Lower lobe of right lung (tissue), 2 donors: ENCODE measurements around the gene APOL2. TPM values are rescaled to one million over a fixed set of nuclear protein-coding genes. Genes with fewer than 3 reads are reported as not detected.
A peak's percentile ranks its signal among the peaks of the same experiment; 100 is the strongest.
"Not testable (repeated sequence)": the region's sequence is repeated elsewhere in the genome, so short reads cannot be mapped to it uniquely, and the experiment has no call there.

Source experiments
- ATAC-seq, 2 donors: fragments of 200-7000 bp; cut with Tn5 transposase; one replicate each; pipeline ENCODE4 v1.9.1; 2020 to 2022; ENCODE audit warnings: mild to moderate bottlenecking in 2 of 2, moderate library complexity in 2 of 2
- DNase-seq: peaks from one replicate; pipeline ENCODE4 v3.0.0-alpha.2; 2020
- H3K27ac ChIP-seq: fragments of 200-600 bp; one replicate; pipeline ENCODE4 v1.8.0; 2022
- H3K27me3 ChIP-seq: fragments of 200-600 bp; one replicate; pipeline ENCODE4 v1.8.0; 2022; ENCODE audit warnings: low read depth
- H3K36me3 ChIP-seq: fragments of 200-600 bp; one replicate; pipeline ENCODE4 v1.8.0; 2022; ENCODE audit warnings: mild to moderate bottlenecking
- H3K4me1 ChIP-seq: fragments of 200-600 bp; one replicate; pipeline ENCODE4 v1.8.0; 2022
- H3K4me3 ChIP-seq: fragments of 200-600 bp; one replicate; pipeline ENCODE4 v1.8.0; 2022; ENCODE audit warnings: mild to moderate bottlenecking
- H3K9me3 ChIP-seq: fragments of 200-600 bp; one replicate; pipeline ENCODE4 v1.8.0; 2022
- intact Hi-C: fragments of 100-400 bp; cut with DNase I; formaldehyde crosslinking; loops from one replicate; pipeline ENCODE4 v1.11.0; 2022
- total RNA-seq: library from RNA; stranded (reverse); fragmentation: NEBNext Ultra II Directional; extraction: Animal tissue kit (Norgen Biotek cat#: 25700); gene quantifications from one replicate; pipeline ENCODE4 v1.2.1, GENCODE V29; 2021
- TF ChIP-seq, protein P1 (sequence below): fragments of 200-600 bp; IDR thresholded peaks from one replicate; pipeline ENCODE4 v1.8.0; 2022; ENCODE audit warnings: antibody characterized with exemption, mild to moderate bottlenecking
- donor health status: DM: no; HTN: yes; CAD: no; lungs with severe emphysema.

Gene APOL2
- total RNA-seq, 1 donor from 2014 or later, result 56.0 TPM

- H3K4me1 ChIP-seq, result peaks cover 52% of the 10 kb centered on the region
- DNase-seq, result no peak
- intact Hi-C loops, result no loop called here
- peak; percentile 6 to 40 for ATAC-seq
- H3K9me3 ChIP-seq, result no peaks in the 10 kb centered on the region
- H3K27ac ChIP-seq, result peak overlapping the region; percentile 80
- H3K36me3 ChIP-seq, result peaks cover 18% of the 10 kb centered on the region
- TF ChIP-seq, protein P1, sequence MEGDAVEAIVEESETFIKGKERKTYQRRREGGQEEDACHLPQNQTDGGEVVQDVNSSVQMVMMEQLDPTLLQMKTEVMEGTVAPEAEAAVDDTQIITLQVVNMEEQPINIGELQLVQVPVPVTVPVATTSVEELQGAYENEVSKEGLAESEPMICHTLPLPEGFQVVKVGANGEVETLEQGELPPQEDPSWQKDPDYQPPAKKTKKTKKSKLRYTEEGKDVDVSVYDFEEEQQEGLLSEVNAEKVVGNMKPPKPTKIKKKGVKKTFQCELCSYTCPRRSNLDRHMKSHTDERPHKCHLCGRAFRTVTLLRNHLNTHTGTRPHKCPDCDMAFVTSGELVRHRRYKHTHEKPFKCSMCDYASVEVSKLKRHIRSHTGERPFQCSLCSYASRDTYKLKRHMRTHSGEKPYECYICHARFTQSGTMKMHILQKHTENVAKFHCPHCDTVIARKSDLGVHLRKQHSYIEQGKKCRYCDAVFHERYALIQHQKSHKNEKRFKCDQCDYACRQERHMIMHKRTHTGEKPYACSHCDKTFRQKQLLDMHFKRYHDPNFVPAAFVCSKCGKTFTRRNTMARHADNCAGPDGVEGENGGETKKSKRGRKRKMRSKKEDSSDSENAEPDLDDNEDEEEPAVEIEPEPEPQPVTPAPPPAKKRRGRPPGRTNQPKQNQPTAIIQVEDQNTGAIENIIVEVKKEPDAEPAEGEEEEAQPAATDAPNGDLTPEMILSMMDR, result no peak
- H3K4me3 ChIP-seq, result peak overlapping the region; percentile 64
- H3K27me3 ChIP-seq, result no peaks in the 10 kb centered on the region
Observed at GRCh38 chr22:36253523-36254490, 14.5 kb upstream of the APOL2 start.

DNA sequence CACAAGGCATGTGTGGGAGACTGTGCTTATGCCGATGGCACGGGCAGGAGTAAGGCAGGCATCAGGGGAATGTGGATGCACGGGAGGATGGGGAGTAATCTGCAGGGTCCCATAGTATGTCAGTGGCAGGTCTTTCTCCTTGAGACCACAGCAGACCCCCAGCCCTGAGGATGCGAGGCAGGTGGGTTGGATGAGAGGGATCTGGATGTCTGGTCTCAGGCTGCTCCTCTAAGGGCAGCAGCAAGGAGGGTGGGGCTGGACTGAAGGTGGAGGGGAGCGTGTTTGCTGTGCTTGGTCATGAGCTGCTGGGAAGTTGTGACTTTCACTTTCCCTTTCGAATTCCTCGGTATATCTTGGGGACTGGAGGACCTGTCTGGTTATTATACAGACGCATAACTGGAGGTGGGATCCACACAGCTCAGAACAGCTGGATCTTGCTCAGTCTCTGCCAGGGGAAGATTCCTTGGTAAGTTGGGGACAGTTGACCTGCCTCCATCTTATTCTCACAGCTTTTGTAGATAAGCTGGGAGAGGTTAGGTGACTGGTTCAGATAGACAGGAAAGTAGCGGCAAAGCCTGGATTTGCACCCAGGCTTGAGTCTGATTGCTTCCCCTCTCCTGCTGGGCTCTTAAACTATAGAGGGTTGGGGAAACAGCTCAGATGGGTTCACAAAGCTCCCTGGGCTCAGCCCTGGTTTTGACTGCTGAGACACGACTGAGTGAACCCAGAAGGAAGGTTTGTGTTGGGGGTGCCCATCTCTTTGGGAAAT, 13.6 kb upstream of the APOL2 start, which contains the start of gene APOL1:
TSS of gene APOL1 (plus strand) at position 380 of the 769 bp plus-strand sequence. CDS start 1,823 bp downstream, outside the sequence.
- Histone ChIP-seq H3K27me3 (no peaks in the 10 kb centered on the region), H3K9me3 (no peaks in the 10 kb centered on the region), H3K27ac (peak within 1 kb of the TSS; percentile 80), H3K36me3 (peaks cover 12% of the 10 kb centered on the region), H3K4me1 (peaks cover 43% of the 10 kb centered on the region), H3K4me3 (peak within 1 kb of the TSS; percentile 64)
- TF ChIP-seq, protein P1, result no peak
- ATAC-seq (peak; percentile 84 to 94), DNase-seq (no peak)
- intact Hi-C loops, result no loop called here

- H3K9me3 ChIP-seq, DNase-seq, H3K36me3 ChIP-seq, intact Hi-C loops, ATAC-seq, H3K27me3 ChIP-seq: not testable (repeated sequence)
- H3K27ac ChIP-seq, result peak overlapping the region; percentile 80
- peak overlapping the region; percentile 64 for H3K4me3 ChIP-seq
- peaks cover 40% of the 10 kb centered on the region for H3K4me1 ChIP-seq
Observed at GRCh38 chr22:36251979-36252608, 12.8 kb upstream of the APOL2 start.

DNA sequence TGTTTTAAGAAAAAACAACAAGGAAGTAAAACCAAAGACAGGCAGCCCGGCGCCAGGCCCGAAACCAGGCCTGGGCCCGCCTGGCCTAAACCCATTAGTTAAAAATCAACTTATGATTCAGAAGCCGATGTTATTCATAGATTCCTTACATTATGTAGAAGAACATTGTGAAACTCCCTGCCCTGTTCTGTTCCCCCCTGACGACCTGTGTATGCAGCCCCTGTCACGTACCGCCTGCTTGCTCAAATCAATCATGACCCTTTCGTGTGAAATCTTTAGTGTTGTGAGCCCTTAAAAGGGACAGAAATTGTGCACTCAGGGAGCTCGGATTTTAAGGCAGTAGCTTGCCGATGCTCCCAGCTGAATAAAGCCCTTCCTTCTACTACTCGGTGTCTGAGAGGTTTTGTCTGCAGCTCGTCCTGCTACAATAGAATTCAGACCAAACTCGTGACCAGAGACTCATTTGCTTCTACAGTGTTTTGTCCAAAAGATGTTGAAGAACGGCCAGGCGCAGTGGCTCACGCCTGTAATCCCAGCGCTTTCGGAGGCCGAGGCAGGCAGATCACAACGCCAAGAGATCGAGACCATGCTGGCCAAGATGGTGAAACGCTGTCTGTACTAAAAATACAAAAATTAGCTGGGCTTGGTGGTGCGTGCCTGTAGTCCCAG, 11.1 kb upstream of the APOL2 start:
- peaks cover 30% of the 10 kb centered on the region for H3K4me1 ChIP-seq
- H3K4me3 ChIP-seq, H3K9me3 ChIP-seq, H3K27ac ChIP-seq, H3K27me3 ChIP-seq, H3K36me3 ChIP-seq, DNase-seq, ATAC-seq, intact Hi-C loops: not testable (repeated sequence)

DNA sequence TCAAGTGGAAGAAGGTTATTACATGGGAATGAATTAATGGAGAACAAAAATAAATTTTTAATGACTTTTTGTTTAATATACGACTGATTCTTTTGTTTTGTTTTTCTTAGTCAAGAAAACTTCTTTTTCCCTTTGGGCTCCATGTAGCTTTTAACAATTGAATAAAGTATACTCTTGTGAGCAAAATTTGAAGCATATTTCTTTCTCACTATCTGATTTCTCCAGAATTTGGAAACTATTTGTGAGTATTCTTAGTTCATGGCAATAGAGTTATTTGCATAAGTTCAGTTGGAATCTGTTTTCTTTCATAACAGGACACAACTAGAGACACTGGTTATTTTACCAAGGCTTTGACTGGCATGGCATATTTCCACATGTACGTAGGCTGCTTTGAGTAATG, 9.8 kb upstream of the APOL2 start:
- Histone ChIP-seq H3K27ac (no peak overlapping the region), H3K9me3 (no peaks in the 10 kb centered on the region), H3K27me3 (no peaks in the 10 kb centered on the region), H3K4me1 (peaks cover 19% of the 10 kb centered on the region), H3K4me3 (no peak overlapping the region), H3K36me3 (no peaks in the 10 kb centered on the region)
- intact Hi-C loops, result no loop called here
- DNase-seq (no peak), ATAC-seq (no peak)
- TF ChIP-seq, protein P1, result no peak

GRCh38 chr22:36247955-36248354, 8.6 kb upstream of the APOL2 start:
- no peak for DNase-seq
- no peak for ATAC-seq
- Histone ChIP-seq H3K27me3 (no peaks in the 10 kb centered on the region), H3K4me3 (no peak overlapping the region), H3K4me1 (peaks cover 15% of the 10 kb centered on the region), H3K27ac (no peak overlapping the region), H3K9me3 (no peaks in the 10 kb centered on the region), H3K36me3 (no peaks in the 10 kb centered on the region)
- TF ChIP-seq, protein P1, result no peak
- intact Hi-C loops, result no loop called here
